Measurements from ENCODE around the gene BRPF1.

GRCh38 chr3:9692416-9692815 lies 39.1 kb upstream of the BRPF1 start:
- TF ChIP-seq EZH2phosphoT487 (IDR thresholded peaks at IDR 0.05; ENCODE audit: borderline replicate concordance, low read length), result no peak
- TF ChIP-seq, protein P1, sequence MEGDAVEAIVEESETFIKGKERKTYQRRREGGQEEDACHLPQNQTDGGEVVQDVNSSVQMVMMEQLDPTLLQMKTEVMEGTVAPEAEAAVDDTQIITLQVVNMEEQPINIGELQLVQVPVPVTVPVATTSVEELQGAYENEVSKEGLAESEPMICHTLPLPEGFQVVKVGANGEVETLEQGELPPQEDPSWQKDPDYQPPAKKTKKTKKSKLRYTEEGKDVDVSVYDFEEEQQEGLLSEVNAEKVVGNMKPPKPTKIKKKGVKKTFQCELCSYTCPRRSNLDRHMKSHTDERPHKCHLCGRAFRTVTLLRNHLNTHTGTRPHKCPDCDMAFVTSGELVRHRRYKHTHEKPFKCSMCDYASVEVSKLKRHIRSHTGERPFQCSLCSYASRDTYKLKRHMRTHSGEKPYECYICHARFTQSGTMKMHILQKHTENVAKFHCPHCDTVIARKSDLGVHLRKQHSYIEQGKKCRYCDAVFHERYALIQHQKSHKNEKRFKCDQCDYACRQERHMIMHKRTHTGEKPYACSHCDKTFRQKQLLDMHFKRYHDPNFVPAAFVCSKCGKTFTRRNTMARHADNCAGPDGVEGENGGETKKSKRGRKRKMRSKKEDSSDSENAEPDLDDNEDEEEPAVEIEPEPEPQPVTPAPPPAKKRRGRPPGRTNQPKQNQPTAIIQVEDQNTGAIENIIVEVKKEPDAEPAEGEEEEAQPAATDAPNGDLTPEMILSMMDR (IDR thresholded peaks at IDR 0.05; ENCODE audit: low read depth, low read length, poor library complexity, severe bottlenecking), result no peak
